Measurements from ENCODE around the gene NAP1L4. TPM values are rescaled to one million over a fixed set of nuclear protein-coding genes. Genes with fewer than 3 reads are reported as not detected.

The NAP1L4 gene
- total and polyA plus RNA-seq, 4 donors, result 56.3 to 191 (median 77.3) TPM

DNA sequence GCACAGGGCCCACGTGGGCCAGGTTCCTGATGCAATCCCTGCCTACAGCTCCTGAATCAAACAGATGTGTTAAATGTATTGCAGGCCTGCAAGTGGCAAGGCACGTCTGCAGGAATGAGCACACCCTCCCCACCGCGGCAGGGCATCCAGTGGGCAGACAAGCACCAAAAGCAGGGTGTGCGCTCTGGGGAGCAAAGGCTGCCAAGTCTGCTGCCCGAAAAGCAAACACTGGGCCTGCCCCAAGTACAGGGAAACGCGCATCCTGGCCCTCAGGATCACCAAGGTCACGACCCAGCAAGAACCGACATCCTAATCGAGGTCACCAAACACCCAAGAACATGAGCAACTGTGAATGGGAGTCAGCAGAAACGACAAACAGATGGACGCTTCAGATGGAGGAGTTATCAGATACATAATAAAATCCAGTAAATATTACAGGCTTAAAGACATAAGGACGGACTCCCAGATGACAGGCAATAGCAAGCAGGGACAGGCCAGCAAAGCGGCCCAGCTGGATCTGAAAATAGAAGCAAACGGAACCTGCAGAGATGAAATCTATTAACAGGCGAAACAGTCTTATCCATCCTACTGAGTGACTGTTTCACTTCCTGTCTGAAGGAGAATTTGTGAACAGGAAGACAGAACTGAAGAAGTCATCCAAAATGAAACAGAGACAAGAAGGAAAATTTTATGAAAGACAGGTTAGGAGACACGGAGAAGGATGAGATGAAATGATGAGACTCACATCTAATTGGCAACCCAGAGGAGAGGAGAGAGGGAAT is 38.4 kb upstream of the NAP1L4 start:
- TF ChIP-seq, protein P1, sequence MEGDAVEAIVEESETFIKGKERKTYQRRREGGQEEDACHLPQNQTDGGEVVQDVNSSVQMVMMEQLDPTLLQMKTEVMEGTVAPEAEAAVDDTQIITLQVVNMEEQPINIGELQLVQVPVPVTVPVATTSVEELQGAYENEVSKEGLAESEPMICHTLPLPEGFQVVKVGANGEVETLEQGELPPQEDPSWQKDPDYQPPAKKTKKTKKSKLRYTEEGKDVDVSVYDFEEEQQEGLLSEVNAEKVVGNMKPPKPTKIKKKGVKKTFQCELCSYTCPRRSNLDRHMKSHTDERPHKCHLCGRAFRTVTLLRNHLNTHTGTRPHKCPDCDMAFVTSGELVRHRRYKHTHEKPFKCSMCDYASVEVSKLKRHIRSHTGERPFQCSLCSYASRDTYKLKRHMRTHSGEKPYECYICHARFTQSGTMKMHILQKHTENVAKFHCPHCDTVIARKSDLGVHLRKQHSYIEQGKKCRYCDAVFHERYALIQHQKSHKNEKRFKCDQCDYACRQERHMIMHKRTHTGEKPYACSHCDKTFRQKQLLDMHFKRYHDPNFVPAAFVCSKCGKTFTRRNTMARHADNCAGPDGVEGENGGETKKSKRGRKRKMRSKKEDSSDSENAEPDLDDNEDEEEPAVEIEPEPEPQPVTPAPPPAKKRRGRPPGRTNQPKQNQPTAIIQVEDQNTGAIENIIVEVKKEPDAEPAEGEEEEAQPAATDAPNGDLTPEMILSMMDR (IDR thresholded peaks at IDR 0.05; ENCODE audit: control extremely low read depth, extremely low read depth), result no peak
- no peak for DNase-seq
- H3K4me3 ChIP-seq, result no peak overlapping the region
- 64 to 70% methylated on average over 18 of the region's 18 CpGs for WGBS, 2 donors
- H3K9ac ChIP-seq (ENCODE audit: insufficient read depth in 1 of 2, low read length in 2 of 2), result no peak overlapping the region
- H3K27ac ChIP-seq (ENCODE audit: low read depth in 1 of 2, low read length in 1 of 2), result peak overlapping the region in 1 of 2 donors; percentile 28
- H3K9me3 ChIP-seq (ENCODE audit: control insufficient read depth in 4 of 4, insufficient read depth in 3 of 4, low read length in 3 of 4), result peaks cover 0 to 3% (median 0%) of the 10 kb centered on the region in 4 donors
- peaks cover 5 to 30% (median 15%) of the 10 kb centered on the region in 4 donors for H3K36me3 ChIP-seq (ENCODE audit: control insufficient read depth in 4 of 4, insufficient read depth in 4 of 4, low read length in 4 of 4)
- no peak for ATAC-seq (ENCODE audit: insufficient read depth, low FRiP score)
- peaks cover 0 to 7% (median 0%) of the 10 kb centered on the region in 5 donors for H3K4me1 ChIP-seq (ENCODE audit: control insufficient read depth in 5 of 5, insufficient read depth in 5 of 5, low read length in 5 of 5)
- H3K27me3 ChIP-seq (ENCODE audit: control insufficient read depth in 3 of 3, insufficient read depth in 3 of 3, low read length in 2 of 3), result no peaks in the 10 kb centered on the region

DNA sequence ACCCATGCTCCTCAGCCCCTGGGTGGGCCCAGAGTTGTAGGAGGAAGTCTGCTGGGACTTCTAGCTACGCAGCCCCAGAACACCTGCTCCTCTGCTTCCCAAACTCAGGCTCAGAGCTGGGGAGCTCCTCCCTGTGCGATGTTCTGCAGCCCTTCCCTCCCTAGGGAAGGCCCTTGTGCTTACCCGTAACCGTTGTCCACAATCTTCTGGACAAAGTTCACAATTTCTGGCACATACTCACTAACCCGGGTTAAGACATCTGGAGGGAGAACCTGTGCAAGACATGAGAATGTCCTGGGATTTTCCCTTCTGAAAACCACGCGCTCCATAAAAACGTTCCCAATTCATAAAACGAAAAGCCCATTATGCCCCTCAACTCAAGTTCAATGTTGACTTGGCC is 36.7 kb upstream of the NAP1L4 start:
- Histone ChIP-seq H3K9ac (ENCODE audit: insufficient read depth in 1 of 2, low read length in 2 of 2) (no peak overlapping the region), H3K4me1 (ENCODE audit: control insufficient read depth in 5 of 5, insufficient read depth in 5 of 5, low read length in 5 of 5) (peaks cover 0 to 7% (median 0%) of the 10 kb centered on the region in 5 donors), H3K36me3 (ENCODE audit: control insufficient read depth in 4 of 4, insufficient read depth in 4 of 4, low read length in 4 of 4) (peaks cover 5 to 33% (median 14%) of the 10 kb centered on the region in 4 donors), H3K27me3 (ENCODE audit: control insufficient read depth in 3 of 3, insufficient read depth in 3 of 3, low read length in 2 of 3) (no peaks in the 10 kb centered on the region), H3K9me3 (ENCODE audit: control insufficient read depth in 4 of 4, insufficient read depth in 3 of 4, low read length in 3 of 4) (peaks cover 0 to 3% (median 0%) of the 10 kb centered on the region in 4 donors), H3K4me3 (no peak overlapping the region), H3K27ac (ENCODE audit: low read depth in 1 of 2, low read length in 1 of 2) (no peak overlapping the region)
- WGBS, 2 donors, result 96 to 97% methylated on average over 9 of the region's 9 CpGs
- TF ChIP-seq, protein P1 (IDR thresholded peaks at IDR 0.05; ENCODE audit: control extremely low read depth, extremely low read depth), result no peak
- ATAC-seq (ENCODE audit: insufficient read depth, low FRiP score) (no peak), DNase-seq (no peak)

DNA sequence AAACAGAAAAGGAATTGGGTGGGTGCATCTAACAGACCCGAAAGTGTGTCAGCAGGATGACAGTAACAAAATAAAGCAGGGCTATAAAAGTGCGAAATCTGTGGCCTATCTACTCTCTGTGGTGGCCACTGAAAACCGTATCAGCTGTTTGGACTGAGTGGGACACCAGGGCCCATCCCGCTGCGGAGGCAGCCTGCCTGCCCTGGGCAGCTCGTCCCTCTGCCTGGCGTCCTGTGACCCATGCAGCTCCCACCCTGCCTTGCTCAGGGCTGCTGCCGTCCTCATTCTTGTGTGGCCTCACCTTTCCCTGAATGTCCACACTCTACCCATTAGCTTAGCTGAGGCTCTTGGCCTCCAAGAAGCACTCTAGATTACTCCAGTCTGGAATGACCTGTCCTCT is 34.7 kb upstream of the NAP1L4 start:
- no peak overlapping the region for H3K4me3 ChIP-seq
- no peak for ATAC-seq (ENCODE audit: insufficient read depth, low FRiP score)
- no peak for DNase-seq
- peaks cover 8 to 35% (median 14%) of the 10 kb centered on the region in 4 donors for H3K36me3 ChIP-seq (ENCODE audit: control insufficient read depth in 4 of 4, insufficient read depth in 4 of 4, low read length in 4 of 4)
- 94 to 98% methylated on average over 8 of the region's 8 CpGs for WGBS, 2 donors
- peaks cover 0 to 13% (median 0%) of the 10 kb centered on the region in 5 donors for H3K4me1 ChIP-seq (ENCODE audit: control insufficient read depth in 5 of 5, insufficient read depth in 5 of 5, low read length in 5 of 5)
- H3K9me3 ChIP-seq (ENCODE audit: control insufficient read depth in 4 of 4, insufficient read depth in 3 of 4, low read length in 3 of 4), result peaks cover 0 to 3% (median 0%) of the 10 kb centered on the region in 4 donors
- H3K9ac ChIP-seq (ENCODE audit: insufficient read depth in 1 of 2, low read length in 2 of 2), result no peak overlapping the region
- TF ChIP-seq, protein P1 (IDR thresholded peaks at IDR 0.05; ENCODE audit: control extremely low read depth, extremely low read depth), result no peak
- no peaks in the 10 kb centered on the region for H3K27me3 ChIP-seq (ENCODE audit: control insufficient read depth in 3 of 3, insufficient read depth in 3 of 3, low read length in 2 of 3)
- no peak overlapping the region for H3K27ac ChIP-seq (ENCODE audit: low read depth in 1 of 2, low read length in 1 of 2)
